ENCODE measurements around the gene HSD17B7.
A peak's percentile ranks its signal among the peaks of the same experiment; 100 is the strongest.
"Not testable (repeated sequence)": the region's sequence is repeated elsewhere in the genome, so short reads cannot be mapped to it uniquely, and the experiment has no call there.

The HSD17B7 gene

DNA sequence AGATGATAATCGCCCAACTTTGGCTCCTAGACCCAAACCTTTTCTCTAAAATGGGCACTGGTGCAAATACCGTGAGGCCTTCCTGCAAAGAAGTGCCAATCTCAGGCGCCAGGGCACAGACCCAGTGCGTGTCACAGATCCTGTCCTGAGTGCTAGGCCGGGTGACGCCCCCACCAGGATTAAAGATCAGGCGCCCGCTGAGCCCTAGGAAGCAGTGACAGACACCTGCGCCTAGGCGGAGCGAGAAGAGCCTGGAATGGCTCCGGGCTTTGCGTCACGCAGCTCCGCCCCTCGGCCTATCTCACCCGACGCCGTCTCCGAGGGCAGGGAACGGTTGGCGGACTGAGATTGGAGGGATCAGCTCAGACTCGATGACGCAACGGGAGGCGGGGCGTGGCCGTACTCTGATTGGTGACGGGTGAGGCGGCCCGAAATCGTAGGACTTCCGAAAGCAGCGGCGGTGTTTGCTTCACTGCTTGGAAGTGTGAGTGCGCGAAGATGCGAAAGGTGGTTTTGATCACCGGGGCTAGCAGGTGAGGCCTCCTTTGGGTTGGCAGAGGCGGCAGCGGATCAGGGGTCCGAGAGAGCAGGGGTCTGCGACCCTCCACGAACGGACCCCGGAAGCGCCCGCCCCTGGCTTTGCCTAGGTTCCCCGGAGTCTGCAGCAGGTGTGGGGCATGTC, at the start of gene HSD17B7:
HSD17B7 (plus strand) TSS at position 400 of the 682 bp plus-strand sequence; CDS start at position 499, 99 bp downstream.
- peak; percentile 88 for DNase-seq

GRCh38 chr1:162740755-162741154, 49.7 kb upstream of the HSD17B7 start:
- no peak for DNase-seq

DNA sequence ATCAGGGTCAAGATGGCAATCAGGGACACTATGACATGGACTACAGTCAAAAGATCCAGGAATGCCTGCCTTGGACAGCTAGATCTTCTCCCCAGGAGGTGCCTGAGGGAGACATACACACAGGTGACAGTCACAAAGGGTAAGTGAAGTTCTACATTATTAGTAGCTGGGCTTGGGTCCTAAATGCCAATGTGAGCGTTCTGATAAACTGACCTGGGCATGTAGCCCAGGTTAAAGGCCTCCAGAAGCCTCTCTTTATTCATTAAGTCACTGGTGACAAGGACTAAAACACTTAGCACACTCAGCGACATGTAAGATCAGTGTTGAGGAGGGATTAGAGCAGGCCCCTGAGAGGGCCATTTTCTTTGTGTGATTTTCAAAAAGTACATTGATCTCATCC, 48.9 kb upstream of the HSD17B7 start:
- no peak for DNase-seq

DNA sequence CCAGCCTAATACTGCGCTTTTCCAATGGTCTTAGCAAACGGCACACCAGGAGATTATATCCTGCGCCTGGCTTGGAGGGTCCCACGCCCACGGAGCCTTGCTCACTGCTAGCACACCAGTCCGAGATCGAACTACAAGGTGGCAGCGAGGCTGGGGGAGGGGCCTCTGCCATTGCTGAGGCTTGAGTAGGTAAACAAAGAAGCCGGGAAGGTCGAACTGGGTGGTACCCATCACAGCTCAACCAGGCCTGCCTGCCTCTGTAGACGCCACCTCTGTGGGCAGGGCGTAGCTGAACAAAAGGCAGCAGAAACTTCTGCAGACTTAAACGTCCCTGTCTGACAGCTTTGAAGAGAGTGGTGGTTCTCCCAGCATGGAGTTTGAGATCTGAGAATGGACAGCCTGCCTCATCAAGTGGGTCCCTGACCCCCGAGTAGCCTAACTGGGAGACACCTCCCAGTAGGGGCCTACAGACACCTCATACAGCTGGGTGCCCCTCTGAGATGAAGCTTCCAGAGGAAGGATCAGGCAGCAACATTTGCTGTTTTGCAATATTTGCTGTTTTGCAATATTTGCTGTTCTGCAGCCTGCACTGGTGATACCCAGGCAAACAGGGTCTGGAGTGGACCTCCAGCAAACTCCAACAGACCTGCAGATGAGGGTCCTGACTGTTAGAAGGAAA, 44.1 kb upstream of the HSD17B7 start:
- DNase-seq, result not testable (repeated sequence)

DNA sequence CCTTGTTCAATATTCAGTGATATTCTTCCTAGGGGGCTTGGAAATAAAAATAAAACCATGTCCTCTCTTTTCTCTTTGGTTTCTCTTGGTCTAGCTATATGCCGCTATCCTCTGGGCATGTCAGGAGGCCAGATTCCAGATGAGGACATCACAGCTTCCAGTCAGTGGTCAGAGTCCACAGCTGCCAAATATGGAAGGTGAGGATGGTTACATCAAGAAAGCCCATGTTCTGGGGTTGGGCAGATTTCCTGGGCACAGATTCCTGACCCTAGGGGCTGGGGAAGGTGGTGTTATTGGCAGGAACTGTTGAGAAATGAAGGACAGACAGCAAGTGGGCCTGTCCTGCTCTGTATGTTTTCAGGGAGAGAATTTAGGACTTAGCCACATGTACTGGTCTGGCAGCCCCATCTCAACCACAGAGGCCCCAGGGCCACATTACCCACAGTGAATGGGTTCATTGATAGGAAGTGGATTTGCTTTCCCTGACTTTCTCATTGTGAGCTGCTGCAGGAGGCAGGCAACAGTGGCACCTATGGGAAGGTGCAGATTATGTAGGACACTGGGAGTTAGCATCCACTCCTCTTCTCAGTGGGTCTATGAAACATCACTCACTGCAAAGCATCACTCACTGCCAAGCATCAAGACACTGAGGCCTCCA, 37.4 kb upstream of the HSD17B7 start:
- DNase-seq, result no peak

GRCh38 chr1:162753998-162754585, 36.4 kb upstream of the HSD17B7 start:
- no peak for DNase-seq

GRCh38 chr1:162755306-162755705, 35.2 kb upstream of the HSD17B7 start:
- no peak for DNase-seq

GRCh38 chr1:162756523-162756922, 34.0 kb upstream of the HSD17B7 start:
- DNase-seq, result no peak

DNA sequence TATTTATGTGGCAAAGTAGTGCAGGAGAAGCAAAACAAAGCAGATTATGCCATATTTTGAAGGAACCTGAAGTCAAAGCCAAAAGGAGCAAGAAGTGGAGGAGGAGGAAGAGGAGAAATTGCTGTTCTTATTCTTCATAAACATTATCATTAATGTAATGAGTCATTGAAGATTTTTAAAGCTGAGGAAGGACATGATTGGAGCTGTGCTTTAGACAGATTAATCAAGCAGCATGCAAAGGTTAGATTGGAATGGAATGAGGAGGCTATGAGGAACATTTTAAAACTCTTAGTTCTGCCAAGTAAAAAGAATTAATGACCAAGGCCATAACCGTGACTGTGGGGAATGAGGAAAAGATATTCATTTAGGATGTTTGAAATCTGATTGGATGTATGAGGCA, 33.0 kb upstream of the HSD17B7 start:
- DNase-seq, result no peak

- DNase-seq, result no peak
Measured at GRCh38 chr1:162765788-162766187, 24.7 kb upstream of the HSD17B7 start.

DNA sequence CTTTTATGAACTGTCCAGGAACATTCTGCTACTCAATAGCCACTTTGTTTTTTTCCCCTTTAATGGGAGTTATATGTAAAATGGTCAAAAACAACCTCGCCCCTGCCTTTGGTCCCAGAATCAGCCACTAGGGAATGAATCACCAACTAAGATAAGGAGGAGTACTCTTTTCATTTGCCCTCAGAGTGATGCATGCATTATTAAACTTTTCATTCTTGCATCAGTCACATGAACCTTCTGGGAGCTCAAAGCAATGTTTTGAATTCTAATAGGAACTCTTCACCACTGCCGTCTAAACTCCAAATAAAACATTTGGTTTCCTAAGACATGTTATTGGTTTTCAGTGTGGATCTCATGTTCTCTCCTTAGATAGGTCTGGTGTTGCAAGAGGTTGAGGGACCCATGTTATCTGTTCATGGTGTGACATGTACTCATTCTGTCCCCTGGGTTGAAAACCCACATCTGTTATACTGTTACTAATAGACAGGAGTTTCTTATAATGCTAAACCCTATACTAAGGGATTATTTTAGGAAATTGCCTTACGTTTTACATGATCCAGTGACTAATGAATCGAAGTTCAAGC, 17.8 kb upstream of the HSD17B7 start:
- DNase-seq, result no peak

- DNase-seq, result no peak
Measured at GRCh38 chr1:162774007-162774406, 16.5 kb upstream of the HSD17B7 start.

- no peak for DNase-seq
Measured at GRCh38 chr1:162779043-162779442, 11.5 kb upstream of the HSD17B7 start.

- DNase-seq, result no peak
Measured at GRCh38 chr1:162782671-162783070, 7.8 kb upstream of the HSD17B7 start.

GRCh38 chr1:162784926-162785325, 5.6 kb upstream of the HSD17B7 start:
- not testable (repeated sequence) for DNase-seq

DNA sequence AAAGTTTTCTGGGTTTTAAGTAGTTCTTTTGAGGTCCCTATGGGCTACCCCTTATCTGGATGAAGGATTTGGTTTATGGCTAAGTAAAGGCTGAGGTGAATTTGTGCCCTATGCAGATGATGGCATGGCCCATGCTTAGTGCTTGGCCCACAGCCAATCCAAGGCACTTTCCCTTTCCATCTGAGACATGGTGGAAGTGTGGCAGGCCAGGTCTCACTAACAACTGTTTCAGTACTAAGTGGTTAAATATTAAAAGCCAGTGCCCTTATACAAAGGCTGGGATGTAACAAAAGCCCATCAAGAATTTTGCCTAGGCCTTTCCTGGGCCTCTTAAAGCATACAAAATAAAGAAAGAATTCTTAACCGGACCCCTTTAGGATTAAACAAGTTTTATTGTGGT, 1.7 kb upstream of the HSD17B7 start:
- not testable (repeated sequence) for DNase-seq

DNA sequence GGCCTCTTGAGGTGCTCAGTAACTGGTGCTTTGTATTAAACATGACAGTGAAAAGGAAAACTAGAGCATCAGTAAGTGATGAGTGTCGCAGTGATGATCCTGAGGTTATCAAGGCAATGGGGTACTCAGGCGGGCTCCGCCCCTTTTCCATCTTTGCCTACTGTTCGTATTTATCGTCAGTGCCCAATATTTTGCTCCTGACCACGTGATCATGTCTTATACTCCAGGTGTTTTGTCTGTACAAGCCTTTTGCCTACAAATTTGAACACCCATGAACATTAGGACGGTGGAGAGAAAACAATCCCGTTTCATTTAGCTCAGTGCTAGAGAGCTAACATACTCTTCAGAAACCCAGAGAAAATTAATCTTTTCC, 469 bp downstream of the HSD17B7 start:
- peak; percentile 16 for DNase-seq

- DNase-seq, result not testable (repeated sequence)
Measured at GRCh38 chr1:162794284-162794683, 3.8 kb downstream of the HSD17B7 start.

DNA sequence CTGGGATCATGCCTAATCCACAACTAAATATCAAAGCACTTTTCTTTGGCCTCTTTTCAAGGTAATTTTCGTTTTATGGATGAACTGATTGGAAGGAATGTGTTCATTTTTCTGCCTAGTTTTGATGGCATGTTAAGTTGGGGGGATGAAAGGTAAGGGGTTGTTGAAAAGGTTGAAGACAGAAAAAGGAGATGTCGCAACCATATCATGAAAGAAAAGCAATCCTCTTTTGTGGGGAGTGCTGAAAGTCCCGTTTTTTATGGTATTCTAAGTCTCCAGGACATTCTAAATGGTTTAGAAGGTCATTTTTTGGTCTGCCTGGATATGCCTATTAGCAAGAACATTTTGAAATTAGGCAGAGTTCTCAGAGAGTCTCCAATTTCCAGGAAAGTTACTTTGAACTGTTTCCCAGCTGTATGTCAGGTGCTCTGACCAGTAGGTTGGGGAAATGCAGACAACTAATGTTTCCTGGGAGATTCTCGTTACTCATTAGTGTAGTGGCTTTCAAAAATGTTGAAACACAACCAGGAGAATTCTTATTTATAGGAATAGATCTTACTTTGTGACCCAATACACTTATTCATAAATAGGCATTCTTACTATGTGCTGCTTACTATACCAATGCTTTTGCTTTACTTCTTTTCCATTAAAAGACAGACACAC, 6.2 kb downstream of the HSD17B7 start:
- DNase-seq, result not testable (repeated sequence)

- DNase-seq, result peak; percentile 8
Measured at GRCh38 chr1:162799995-162800830, 9.7 kb downstream of the HSD17B7 start.

DNA sequence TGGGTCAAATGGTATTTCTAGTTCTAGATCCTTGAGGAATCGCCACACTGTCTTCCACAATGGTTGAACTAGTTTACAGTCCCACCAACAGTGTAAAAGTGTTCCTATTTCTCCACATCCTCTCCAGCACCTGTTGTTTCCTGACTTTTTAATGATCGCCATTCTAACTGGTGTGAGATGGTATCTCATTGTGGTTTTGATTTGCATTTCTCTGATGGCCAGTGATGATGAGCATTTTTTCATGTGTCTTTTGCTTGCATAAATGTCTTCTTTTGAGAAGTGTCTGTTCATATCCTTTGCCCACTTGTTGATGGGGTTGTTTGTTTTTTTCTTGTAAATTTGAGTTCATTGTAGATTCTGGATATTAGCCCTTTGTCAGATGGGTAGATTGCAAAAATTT, 17.0 kb downstream of the HSD17B7 start:
- not testable (repeated sequence) for DNase-seq

DNA sequence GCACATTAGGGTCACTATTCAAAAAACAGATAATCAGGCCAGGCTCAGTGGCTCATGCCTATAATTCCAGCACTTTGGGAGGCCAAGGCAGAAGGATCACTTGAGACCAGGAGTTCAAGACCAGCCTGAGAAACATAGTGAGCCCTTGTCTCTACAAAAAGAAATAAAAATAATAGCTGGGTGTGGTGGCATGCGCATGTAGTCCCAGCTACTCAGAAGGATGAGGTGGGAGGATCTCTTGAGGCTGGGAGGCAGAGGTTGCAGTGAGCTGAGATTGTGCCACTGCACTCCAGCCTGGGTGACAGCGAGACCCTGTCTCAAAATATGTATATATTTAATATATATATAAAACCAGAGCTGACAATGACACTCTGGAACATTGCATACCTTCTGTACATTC, 21.9 kb downstream of the HSD17B7 start:
- not testable (repeated sequence) for DNase-seq
